Stomach (tissue), 4 donors: Measurements from ENCODE around the gene TPSAB1.

Experiments
- CTCF ChIP-seq, 7 experiments: fragments of 450-650 bp in 4 of 7; fragments of 200-600 bp in 3 of 7; sonication (generic) in 3 of 7; IDR thresholded peaks; one replicate each; pipeline ENCODE4 v1.5.1; 2016 to 2019; ENCODE audit warnings: antibody characterized with exemption in 7 of 7, control low read depth in 2 of 7, mild to moderate bottlenecking in 1 of 7
- EP300 ChIP-seq: sonication (generic); formaldehyde crosslinking; IDR thresholded peaks from one replicate; pipeline ENCODE4 v1.6.1; 2017; ENCODE audit warnings: antibody characterized with exemption
- POLR2A ChIP-seq, 4 donors: fragments of 450-650 bp; IDR thresholded peaks; one replicate each; pipeline ENCODE4 v1.6.1; 2016; ENCODE audit warnings: antibody characterized with exemption in 4 of 4, control low read depth in 2 of 4, mild to moderate bottlenecking in 1 of 4, moderate library complexity in 1 of 4
- POLR2AphosphoS5 ChIP-seq, 3 donors: sonication (generic); formaldehyde crosslinking; IDR thresholded peaks; one replicate each; pipeline ENCODE4 v1.6.1; 2016; ENCODE audit warnings: antibody characterized with exemption in 3 of 3

GRCh38 chr16:1290063-1290501 lies 49.6 kb downstream of the TPSAB1 start:
- TF ChIP-seq CTCF (IDR thresholded peaks at IDR 0.05) (no peak), POLR2A (IDR thresholded peaks at IDR 0.05) (no peak), EP300 (no peak), POLR2AphosphoS5 (IDR thresholded peaks at IDR 0.05) (no peak)
